ENCODE measurements around the gene PIK3R2.
"Not testable (repeated sequence)": the region's sequence is repeated elsewhere in the genome, so short reads cannot be mapped to it uniquely, and the experiment has no call there.

Gene PIK3R2

DNA sequence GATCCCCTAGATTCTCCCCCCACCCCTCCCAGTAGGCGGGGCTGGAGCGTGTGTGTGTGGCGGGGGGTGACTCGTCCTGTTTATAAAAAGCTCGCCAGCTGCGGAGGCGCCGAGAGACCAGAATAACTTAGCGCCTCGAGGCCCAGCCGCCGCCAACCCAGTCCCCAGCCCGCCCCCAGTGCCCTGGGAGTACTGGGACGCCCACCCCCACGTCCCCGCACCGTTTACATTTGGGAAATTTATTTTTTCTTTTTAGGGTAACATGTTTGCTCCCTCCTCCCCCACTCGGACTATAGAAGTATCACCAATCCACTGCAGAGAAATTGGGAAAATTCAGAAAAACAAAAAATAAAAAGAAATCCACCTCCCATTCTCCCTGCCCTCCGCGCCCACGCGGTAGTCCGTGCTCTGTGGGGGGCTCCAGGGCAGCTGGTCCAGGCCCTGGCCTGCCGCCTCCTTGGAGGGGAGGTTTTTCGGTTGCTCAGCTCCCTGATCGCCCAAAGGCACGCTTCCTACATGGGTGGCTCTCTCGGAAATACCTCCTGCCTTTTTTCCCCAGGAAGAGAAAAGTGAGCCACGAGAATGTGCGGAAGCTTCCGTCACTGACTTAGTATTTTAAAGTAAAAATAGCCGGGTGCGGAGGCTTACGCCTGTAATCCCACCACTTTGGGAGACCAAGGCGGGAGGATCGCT, 52.4 kb downstream of the PIK3R2 start:
- DNase-seq: peak; percentile 62

DNA sequence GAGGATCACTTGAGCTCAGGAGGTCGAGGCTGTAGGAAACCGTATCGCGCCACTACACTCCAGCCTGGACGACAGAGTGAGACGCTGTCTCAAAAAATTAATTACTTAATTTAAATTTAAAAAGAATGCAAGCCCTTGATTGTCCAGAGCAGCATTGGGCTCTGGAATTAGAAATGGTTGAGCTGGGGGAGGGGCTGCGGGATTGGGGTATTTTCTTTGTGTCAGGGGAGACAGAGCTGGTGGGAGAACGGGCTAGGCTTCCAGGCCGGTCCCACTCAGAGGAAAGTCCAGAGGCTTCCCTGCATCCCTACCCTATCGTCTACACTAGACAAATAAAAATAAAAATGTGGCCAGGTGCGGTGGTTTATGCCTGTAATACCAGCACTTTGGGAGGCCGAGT, 53.1 kb downstream of the PIK3R2 start:
- DNase-seq: no peak

DNA sequence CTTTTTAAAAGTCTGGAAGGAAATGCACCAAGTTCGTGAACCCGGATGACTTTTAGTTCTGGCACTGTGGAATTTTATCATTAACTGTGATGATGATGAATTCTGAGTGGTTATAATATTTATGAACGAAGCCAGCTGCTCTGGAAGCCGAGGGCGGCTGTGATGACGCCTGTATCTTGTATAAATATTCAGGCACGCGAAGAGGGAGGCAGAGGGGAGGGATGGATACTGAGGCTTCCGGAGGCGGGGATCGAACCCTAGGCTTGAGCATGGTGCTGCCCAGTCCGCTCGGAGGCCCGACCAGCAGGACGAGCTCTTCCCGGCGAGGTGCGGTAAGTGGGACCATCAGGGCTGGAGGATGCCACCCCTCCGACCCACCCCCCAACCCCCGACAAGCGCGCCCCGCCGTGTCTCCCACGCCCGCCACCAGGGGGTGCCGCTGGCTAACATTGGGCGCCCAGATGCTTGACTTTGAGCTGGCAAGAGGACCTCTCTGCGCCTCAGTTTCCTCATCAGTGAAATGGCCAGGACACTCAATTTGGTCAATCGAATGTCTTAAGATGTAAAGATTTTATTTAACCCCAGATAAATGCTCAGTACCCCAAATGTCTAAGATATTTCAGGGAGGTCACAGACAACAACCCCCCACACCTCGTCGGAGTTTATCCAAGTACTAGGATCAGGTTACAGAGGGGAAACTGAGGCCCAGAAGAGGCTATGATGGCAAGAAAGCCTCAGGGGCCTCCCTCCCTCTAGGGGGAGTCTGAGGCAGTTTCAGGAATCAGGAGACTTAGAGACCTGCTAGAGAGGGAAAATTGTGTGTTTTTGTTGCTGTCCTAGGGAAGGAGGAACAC, 55.4 kb downstream of the PIK3R2 start:
- DNase-seq: no peak

DNA sequence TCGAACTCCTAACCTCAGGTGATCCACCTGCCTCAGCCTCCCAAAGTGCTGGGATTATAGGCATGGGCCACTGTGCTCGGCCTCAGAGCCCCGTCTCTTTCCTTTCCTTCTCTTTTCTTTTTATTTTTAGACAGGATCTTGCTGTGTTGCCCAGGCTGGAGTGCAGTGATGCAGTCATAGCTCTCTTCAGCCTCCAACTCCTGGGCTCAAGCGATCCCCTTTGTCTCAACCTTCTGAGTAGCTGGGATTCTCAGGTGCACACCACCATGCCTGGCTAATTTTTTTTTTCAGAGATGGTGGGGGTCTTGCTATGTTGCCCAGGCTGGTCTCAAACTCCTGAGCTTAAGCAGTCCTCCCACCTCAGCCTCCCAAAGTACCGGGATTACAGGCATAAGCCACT, 56.9 kb downstream of the PIK3R2 start:
- not testable (repeated sequence) for DNase-seq

DNA sequence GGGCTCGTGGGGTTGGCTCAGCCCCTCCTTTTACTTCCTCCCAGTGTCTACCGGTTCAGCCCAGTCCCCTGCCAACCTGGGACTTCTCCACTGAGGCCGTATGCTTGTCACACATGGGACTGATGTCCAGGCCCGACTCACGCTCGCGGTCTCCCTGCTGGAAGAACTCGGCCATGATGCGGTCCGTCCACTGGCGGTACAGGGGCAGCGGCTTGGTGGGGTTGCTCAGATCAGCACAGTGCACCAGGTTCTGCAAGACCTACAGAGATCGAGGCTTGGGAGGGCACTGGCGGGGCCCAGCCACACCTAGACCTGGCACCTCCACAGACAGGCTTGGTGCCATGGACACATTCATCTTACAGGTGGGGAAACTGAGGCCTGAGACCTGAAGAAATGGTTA, 58.7 kb downstream of the PIK3R2 start:
- no peak for DNase-seq

DNA sequence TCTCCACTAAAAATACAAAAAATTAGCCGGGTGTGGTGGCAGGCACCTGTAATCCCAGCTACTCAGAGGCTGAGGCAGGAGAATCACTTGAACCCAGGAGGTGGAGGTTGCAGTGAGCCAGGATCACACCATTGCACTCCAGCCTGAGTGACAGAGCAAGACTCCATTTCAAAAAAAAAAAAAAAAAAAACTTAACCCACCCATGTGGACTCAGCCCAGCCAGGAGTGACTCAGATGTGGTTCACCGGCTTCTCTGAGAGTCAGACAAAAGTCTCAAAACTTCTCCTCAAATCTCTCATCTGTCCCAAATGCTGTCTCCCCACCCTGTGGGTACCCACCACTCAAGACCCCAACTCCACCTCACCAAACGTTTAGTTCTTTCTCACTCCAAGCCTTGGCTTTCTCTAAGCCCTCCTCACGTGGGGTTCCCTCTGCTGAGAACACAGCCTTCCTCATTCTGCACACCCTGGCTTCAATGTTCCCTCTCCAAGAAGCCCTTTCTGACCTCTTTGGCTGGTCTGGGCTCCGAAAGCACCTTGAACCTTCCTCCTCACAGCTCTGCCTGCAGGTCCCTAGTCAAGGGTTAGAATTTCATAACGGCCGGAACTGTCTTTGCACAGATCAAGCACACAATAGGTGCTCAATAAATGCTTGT, 61.9 kb downstream of the PIK3R2 start:
- no peak for DNase-seq

DNA sequence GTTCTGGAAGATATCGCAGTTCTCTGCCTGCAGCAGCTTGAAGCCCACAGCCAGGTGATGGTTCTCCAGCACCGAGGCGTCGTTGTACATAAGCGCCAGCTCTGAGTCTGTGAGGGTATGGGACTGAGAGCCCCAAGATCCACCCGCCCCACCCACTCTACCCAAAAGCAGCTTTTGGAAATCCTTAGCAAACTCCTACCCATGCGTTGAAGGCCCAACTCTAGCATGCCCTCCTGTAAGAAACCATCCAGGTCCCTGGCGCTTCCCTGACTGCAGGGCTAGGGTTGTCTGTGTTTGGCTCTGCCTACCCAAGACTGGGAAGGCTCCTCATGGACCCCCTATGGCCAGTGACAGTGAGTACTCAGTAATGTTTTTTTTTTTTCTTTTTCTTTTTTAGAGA, 63.8 kb downstream of the PIK3R2 start:
- no peak for DNase-seq

DNA sequence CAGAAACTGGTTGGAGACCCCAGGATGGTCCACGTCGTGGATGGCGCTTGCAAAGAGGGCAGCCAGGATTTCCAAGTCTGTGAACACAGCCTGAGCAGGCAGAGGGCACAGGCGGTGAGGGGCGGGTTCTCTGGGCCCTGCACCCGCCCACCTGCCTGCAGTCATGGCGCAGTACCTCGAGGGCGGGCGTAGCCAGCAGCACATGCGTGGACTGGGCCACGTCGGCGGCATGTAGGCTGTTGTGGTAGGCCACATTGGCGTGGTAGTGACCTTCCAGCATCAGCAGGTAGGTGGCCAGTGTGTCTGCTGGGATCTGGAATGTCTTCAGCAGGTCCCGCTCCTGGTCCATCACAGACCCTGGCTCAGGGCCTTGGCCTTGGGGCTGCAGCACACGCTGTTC, 65.2 kb downstream of the PIK3R2 start:
- no peak for DNase-seq

DNA sequence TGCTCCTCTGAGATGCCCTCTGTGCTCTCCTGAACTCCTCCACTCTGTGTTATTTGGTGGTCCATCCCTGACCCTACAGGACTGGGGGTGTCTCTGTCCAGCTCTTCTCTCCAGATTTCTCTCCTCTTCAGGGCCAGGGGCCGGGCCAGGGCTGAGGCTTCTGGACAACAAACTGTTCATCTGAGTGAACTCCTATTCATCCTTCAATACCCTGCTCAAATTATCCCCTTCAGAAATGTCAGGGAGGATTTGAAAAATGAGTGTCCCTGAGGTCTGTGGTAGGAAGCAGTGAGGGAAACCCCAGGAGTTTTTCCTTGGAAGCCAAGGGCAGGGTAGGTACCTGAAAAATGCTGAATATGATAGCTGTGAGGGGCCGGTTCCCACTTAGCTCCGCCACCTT, 65.6 kb downstream of the PIK3R2 start:
- DNase-seq: no peak
